HCEC 1CT (cell line): ENCODE results near the gene SEPTIN2.
A peak's percentile ranks its signal among the peaks of the same experiment; 100 is the strongest.
"Not testable (repeated sequence)": the region's sequence is repeated elsewhere in the genome, so short reads cannot be mapped to it uniquely, and the experiment has no call there.

Experiments used
- DNase-seq: peaks from one replicate; pipeline ENCODE4 v3.0.0-alpha.2; 2017

SEPTIN2 gene

GRCh38 chr2:241315093-241315878 lies 439 bp upstream of the SEPTIN2 start, which contains the start of gene HDLBP:
Gene HDLBP (minus strand): TSS chr2:241315672. CDS start chr2:241266869, 48,803 bp downstream.
- DNase-seq = peak; percentile 97

GRCh38 chr2:241316825-241317224 lies 1.1 kb downstream of the SEPTIN2 start:
- DNase-seq = no peak

GRCh38 chr2:241317391-241317790 lies 1.7 kb downstream of the SEPTIN2 start:
- no peak for DNase-seq

GRCh38 chr2:241318830-241319229 lies 3.1 kb downstream of the SEPTIN2 start:
- not testable (repeated sequence) for DNase-seq

- DNase-seq = no peak
Observed at GRCh38 chr2:241320394-241320793, 4.7 kb downstream of the SEPTIN2 start.

- no peak for DNase-seq
Observed at GRCh38 chr2:241321033-241321432, 5.3 kb downstream of the SEPTIN2 start.

GRCh38 chr2:241321886-241322285 lies 6.2 kb downstream of the SEPTIN2 start:
- DNase-seq = no peak

GRCh38 chr2:241323778-241324177 lies 8.1 kb downstream of the SEPTIN2 start:
- DNase-seq = no peak

GRCh38 chr2:241324775-241325174 lies 9.1 kb downstream of the SEPTIN2 start:
- DNase-seq = no peak

- no peak for DNase-seq
Observed at GRCh38 chr2:241325257-241325656, 9.5 kb downstream of the SEPTIN2 start.

- DNase-seq = no peak
Observed at GRCh38 chr2:241329669-241330615, 14.2 kb downstream of the SEPTIN2 start.

GRCh38 chr2:241330616-241330981 lies 14.9 kb downstream of the SEPTIN2 start:
- DNase-seq = no peak

GRCh38 chr2:241334813-241335212 lies 19.1 kb downstream of the SEPTIN2 start:
- no peak for DNase-seq

GRCh38 chr2:241339839-241340630 lies 24.3 kb downstream of the SEPTIN2 start:
- DNase-seq = peak; percentile 69

- DNase-seq = no peak
Observed at GRCh38 chr2:241340631-241341163, 25.0 kb downstream of the SEPTIN2 start.

GRCh38 chr2:241344925-241345651 lies 29.4 kb downstream of the SEPTIN2 start:
- peak; percentile 82 for DNase-seq

GRCh38 chr2:241349941-241350340 lies 34.2 kb downstream of the SEPTIN2 start:
- DNase-seq = no peak

GRCh38 chr2:241350530-241350877 lies 34.8 kb downstream of the SEPTIN2 start:
- no peak for DNase-seq

- DNase-seq = no peak
Observed at GRCh38 chr2:241350878-241351639, 35.3 kb downstream of the SEPTIN2 start.

- no peak for DNase-seq
Observed at GRCh38 chr2:241351640-241352031, 35.9 kb downstream of the SEPTIN2 start.

GRCh38 chr2:241352227-241352626 lies 36.5 kb downstream of the SEPTIN2 start:
- no peak for DNase-seq
